ENCODE measurements around the gene C17orf67. TPM values are rescaled to one million over a fixed set of nuclear protein-coding genes. Genes with fewer than 3 reads are reported as not detected.
A peak's percentile ranks its signal among the peaks of the same experiment; 100 is the strongest.

The C17orf67 gene
- total and polyA plus RNA-seq, 2 of the 13 experiments (the other 11 are each of a cell fraction or from before 2014, with no cell fraction given) = 0.41 to 0.86 TPM

DNA sequence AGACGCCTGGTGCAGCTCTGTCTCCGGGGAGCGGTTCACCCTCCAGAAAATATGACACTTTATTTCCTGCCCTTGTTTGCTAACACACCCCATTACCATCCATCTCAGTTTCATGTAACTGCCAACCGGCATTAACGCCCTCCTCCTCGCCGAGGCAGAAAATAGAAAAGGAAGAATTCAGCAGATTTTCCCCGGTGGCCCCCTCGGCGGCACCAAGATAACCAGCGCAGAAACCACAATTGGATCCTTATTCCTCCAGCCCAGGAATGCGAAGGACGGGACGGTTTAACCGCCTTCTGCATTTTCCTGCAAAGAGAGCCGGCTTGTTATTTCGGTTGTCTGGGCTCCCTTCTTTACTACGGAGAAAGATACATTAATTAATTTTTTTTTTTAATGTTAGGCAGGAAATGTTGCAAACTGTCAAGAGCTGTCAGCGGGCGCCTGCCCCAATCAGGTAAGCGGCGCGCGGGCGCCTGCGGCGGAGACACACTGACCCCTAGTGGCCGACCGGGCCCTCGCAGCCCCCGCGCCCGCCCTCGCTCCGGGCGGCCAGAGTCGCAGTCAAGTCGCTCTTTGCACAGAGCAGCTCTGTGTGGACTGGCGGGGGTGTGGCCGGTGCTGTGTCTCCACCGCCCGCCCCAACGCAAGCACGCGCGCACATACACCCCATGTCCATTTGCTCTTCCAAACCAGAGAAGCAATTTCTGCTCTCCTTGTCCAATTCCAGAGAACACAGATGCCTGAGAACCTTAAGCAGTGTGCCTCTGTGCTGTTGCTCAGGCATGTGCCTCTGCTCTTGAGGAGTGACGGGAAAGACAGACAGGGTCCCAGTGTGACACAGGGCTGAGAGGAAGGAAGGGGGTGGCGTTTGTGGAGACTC is 53.6 kb downstream of the C17orf67 start (continued):
- TF ChIP-seq, protein P1, sequence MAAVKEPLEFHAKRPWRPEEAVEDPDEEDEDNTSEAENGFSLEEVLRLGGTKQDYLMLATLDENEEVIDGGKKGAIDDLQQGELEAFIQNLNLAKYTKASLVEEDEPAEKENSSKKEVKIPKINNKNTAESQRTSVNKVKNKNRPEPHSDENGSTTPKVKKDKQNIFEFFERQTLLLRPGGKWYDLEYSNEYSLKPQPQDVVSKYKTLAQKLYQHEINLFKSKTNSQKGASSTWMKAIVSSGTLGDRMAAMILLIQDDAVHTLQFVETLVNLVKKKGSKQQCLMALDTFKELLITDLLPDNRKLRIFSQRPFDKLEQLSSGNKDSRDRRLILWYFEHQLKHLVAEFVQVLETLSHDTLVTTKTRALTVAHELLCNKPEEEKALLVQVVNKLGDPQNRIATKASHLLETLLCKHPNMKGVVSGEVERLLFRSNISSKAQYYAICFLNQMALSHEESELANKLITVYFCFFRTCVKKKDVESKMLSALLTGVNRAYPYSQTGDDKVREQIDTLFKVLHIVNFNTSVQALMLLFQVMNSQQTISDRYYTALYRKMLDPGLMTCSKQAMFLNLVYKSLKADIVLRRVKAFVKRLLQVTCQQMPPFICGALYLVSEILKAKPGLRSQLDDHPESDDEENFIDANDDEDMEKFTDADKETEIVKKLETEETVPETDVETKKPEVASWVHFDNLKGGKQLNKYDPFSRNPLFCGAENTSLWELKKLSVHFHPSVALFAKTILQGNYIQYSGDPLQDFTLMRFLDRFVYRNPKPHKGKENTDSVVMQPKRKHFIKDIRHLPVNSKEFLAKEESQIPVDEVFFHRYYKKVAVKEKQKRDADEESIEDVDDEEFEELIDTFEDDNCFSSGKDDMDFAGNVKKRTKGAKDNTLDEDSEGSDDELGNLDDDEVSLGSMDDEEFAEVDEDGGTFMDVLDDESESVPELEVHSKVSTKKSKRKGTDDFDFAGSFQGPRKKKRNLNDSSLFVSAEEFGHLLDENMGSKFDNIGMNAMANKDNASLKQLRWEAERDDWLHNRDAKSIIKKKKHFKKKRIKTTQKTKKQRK (IDR thresholded peaks at IDR 0.05; ENCODE audit: low read length) = no peak
- TF ChIP-seq ZNF3 (CRISPR knock-in tag; IDR thresholded peaks at IDR 0.05) (no peak), PCBP2 (optimal IDR thresholded peaks at IDR 0.05; ENCODE audit: low read depth, low read length, poor library complexity, severe bottlenecking) (no peak), UBTF (CRISPR knock-in tag; IDR thresholded peaks at IDR 0.05) (0 out of 2 replicates have a peak, but pooled peaks have one; percentile 60), POGZ (CRISPR knock-in tag; IDR thresholded peaks at IDR 0.05) (peak; percentile 30; the same call in 1 of the 2 replicates), ZNF124 (CRISPR knock-in tag; IDR thresholded peaks at IDR 0.05) (no peak), BCL6 (CRISPR knock-in tag; IDR thresholded peaks at IDR 0.05) (peak; percentile 45), ZNF563 (CRISPR knock-in tag; IDR thresholded peaks at IDR 0.05) (no peak), DMTF1 (CRISPR knock-in tag; IDR thresholded peaks at IDR 0.05) (no peak), CBX1 (IDR thresholded peaks at IDR 0.05; ENCODE audit: low read depth) (no peak), REL (CRISPR knock-in tag; conservative IDR thresholded peaks at IDR 0.05) (no peak), ZNF512 (CRISPR knock-in tag; IDR thresholded peaks at IDR 0.05) (no peak), ZNF607 (CRISPR knock-in tag; IDR thresholded peaks at IDR 0.05; ENCODE audit: borderline replicate concordance) (no peak), ZNF180 (CRISPR knock-in tag; IDR thresholded peaks at IDR 0.05; ENCODE audit: borderline replicate concordance, low read depth) (no peak), ATF7 (IDR thresholded peaks at IDR 0.05) (no peak), ATF7 (CRISPR knock-in tag; IDR thresholded peaks at IDR 0.05) (no peak), HNRNPK (IDR thresholded peaks at IDR 0.05; ENCODE audit: low read depth, low read length, poor library complexity, severe bottlenecking) (no peak)
- TF ChIP-seq, protein P2, sequence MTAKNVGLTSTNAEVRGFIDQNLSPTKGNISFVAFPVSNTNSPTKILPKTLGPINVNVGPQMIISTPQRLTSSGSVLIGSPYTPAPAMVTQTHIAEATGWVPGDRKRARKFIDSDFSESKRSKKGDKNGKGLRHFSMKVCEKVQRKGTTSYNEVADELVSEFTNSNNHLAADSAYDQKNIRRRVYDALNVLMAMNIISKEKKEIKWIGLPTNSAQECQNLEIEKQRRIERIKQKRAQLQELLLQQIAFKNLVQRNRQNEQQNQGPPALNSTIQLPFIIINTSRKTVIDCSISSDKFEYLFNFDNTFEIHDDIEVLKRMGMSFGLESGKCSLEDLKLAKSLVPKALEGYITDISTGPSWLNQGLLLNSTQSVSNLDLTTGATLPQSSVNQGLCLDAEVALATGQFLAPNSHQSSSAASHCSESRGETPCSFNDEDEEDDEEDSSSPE (CRISPR knock-in tag; IDR thresholded peaks at IDR 0.05) = peak; percentile 49
